Fibroblast of upper back skin (primary cell): ENCODE measurements around the gene NANOS1.

ENCODE experiments used
- DNase-seq: peaks from one replicate; pipeline ENCODE4 v3.0.0-alpha.2; 2013

The NANOS1 gene, protein sequence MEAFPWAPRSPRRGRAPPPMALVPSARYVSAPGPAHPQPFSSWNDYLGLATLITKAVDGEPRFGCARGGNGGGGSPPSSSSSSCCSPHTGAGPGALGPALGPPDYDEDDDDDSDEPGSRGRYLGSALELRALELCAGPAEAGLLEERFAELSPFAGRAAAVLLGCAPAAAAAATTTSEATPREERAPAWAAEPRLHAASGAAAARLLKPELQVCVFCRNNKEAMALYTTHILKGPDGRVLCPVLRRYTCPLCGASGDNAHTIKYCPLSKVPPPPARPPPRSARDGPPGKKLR

DNA sequence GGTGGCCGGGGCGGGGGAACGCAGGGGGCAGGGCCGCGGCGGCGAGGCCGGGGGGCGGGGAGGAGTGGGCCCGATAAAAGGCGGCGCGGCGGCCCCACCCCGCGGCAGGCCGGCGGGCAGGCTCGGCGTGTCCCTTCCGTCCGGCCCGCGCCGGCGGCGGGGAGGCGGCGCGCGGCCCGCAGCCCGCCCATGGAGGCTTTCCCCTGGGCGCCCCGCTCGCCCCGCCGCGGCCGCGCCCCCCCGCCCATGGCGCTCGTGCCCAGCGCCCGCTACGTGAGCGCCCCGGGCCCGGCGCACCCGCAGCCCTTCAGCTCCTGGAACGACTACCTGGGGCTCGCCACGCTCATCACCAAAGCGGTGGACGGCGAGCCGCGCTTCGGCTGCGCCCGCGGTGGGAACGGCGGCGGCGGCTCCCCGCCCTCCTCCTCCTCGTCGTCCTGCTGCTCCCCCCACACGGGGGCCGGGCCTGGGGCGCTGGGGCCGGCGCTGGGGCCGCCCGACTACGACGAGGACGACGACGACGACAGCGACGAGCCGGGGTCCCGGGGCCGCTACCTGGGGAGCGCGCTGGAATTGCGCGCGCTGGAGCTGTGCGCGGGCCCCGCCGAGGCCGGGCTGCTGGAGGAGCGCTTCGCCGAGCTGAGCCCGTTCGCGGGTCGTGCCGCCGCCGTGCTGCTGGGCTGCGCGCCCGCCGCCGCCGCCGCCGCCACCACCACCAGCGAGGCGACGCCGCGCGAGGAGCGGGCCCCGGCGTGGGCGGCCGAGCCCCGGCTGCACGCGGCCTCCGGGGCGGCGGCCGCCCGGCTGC is at the start of gene NANOS1:
Gene NANOS1, plus strand, starts transcription at position 102 of the 808 bp plus-strand sequence. Its CDS starts 88 bp downstream, at position 190.
- DNase-seq: no peak

DNA sequence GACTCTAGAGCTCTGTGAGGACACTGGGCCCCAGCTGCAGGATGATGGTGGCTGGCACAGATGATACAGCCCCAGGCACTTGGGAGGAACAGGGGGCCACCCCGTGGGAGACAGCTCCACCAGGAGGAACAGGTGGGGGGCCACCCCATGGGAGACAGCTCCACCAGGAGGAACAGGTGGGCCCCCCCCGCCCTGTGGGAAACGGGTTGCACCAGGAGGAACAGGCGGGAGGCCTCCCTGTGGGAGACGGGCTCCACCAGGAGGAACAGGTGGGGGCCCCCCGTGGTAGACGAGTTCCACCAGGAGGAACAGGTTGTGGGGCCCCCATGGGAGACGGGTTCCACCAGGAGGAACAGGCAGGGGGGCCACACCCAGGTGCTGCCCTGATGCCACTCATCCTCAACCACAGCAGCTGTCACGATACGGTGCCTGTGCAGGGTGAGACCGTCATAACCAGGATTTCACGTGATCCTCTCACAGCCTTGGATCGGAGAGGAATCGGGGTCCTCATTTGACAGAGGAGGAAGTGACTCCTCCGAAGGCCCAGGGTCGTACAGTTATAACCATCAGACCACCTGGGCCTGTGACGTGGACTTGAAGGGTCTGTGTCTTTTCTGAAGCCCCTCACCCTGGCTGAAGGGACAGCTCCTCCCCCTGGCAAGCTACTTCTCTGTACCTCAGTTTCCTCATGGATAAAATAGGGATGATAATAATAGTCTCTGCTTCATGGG is 49.2 kb upstream of the NANOS1 start:
- no peak for DNase-seq

DNA sequence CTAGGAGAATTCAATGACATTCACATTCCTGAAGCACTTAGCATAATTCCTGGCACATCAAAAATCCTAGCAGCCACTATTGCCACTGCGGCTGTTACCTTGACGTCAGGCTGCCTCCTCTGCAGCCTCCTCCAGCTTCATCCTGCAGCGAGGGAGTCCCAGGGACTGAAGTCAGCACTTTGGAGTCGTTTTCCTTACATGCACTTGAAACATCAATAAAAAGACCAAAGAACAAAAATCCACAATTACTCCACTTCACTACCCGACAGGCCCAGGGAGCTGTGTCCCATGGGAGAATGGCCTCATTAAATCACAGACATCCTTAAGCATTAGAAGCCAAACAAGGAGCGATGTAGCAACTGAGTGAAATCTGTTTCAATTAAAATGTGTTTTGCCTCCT is 48.6 kb upstream of the NANOS1 start:
- DNase-seq: no peak

DNA sequence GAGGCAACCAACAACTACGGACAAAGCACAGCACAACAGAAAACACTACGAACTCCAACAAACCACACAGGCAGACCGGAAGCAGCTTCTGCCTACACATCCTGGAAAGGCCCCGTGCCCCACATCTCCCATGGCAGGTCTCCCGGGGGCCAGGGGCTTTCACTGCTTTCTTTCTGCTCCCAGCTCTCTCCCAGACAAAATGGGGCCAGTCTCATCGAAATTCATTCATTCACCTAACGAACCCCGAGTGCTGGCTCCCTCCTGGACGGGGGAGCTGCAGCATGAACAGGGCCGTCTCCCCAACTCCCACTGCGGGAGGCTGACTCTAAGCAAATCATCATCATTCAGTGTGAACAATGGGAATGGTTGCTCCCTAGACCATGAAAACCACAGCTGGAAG is 47.6 kb upstream of the NANOS1 start:
- DNase-seq: no peak

DNA sequence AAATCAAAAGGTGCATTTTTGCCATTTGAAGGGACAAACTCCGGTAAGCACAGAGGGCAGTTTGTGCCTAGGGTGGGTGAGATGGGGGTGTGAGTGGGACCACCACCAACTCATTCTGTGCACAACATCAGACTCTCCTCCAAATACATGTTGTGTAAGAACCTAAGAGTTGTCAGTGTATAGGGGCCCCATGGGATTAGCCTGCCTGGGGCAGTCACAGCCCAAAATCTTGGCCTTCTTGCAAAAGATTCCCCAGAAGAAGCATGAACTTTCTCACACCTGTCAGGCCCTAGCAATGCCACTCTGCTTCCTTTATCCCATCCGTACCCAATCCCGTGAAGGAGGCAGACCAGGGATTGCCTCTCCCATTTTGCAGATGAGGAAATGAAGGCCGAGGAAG is 47.1 kb upstream of the NANOS1 start:
- DNase-seq: no peak

DNA sequence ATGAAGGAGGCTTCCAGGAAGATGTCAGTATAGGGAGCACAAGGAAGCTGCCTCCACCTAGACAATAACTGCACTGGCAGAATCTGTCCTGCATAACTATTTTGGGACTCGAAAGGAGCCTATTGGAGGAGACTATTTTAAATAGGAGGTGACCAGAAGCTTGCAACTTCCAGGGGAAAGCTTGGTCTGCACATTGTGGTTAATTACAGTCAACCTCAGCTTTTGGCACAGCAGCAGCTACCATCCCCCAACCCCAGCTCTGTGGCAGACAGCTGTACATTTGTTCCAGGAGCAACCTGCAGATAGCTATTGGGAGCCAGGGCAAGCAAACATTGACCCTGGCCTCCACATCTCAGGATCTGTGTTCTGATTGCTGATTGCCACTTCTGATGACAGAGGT is 46.3 kb upstream of the NANOS1 start:
- DNase-seq: no peak

DNA sequence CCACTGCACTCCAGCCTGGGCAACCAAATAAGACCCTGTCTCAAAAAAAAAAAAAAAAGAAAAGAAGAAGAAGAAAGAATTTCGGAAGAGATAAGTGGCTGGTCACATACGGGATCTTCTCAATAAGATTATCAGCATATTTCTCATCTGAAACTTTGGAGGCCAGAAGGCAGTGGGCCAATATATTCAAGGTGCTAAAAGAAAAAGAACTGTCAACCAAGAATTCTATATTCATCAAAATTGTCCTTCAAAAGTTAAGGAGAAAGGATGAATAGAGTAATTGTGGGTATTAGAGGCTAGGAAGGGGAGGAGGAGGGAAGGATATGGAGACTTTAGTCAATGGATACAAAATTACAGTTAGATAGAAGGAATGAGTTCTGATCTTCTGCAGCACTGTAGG is 43.9 kb upstream of the NANOS1 start:
- DNase-seq: no peak

DNA sequence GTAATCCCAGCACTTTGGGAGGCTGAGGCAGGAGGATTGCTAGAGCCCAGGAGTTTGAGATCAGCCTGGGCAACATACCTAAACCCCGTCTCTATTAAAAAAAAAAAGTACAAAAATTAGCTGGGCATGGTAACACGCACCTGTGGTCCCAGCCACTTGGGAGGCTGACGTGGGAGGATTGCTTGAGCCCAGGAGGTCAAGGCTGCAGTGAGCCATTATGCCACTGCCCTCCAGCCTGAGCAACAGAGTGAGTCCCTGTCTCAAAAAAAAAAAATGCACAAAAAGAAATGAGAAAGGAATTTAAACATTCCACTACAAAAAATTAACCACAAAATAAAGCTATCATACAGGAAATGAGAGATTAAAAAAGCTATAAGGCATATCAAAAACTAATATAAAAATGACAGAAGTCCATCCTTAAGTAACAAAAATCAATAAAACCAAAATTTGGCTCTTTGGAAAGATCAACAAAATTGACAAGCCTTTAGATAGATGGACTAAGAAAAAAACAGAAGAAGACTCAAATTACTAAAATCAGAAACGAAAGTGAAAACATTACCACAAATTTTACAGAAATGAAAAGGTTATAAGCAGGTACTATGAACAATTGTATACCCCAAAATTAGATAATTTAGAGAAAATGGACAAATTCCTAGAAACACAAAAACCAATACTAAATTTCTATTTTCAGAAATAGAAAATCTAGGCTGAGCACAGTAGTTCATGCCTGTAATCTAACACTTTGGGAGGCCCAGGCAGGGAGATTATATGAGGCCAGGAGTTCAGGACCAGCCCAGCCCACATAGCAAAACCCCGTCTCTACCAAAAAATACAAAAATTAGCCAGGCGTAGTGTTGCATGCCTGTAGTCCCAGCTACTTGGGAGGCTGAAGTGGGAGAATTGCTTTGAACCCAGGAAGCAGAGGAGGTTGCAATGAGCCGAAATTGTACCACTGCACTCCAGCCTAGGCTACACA is 42.4 kb upstream of the NANOS1 start:
- no peak for DNase-seq

DNA sequence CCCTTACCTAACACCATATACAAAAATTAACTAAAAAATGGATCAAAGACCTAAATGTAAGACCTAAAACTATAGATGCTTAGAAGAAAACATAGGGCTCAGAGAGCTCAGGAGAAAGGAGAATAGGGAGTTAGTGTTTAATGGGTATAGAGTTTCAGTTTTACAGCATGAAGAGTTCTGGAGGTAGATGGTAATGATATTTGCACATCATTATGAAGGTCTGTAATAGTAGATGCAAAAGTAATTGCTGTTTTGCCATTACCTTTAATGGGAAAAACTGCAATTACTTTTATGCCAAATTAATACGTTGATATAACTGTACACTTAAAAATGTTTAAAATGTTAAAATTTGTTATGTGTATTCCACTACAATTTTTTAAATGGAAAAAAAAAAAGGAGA is 39.2 kb upstream of the NANOS1 start:
- DNase-seq: no peak

DNA sequence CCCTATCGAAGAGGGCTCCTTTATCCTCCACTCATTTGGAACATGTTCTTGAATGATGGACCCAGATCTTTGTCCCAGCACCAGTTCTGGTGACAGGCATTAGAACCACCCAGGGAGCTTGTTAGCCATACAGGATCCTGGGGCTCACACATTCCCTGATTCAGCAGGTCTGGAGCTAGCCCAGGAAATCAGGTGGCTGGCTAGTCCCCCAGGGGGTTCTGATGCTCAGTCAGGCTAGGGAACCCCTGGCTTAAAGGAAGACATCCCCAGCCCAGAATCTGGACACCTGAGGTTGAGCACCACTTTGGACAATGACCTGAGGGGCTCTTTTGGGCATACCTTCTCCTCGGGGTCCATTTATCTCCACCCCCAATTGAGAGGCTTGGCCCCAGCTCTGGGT is 37.0 kb upstream of the NANOS1 start:
- DNase-seq: no peak

DNA sequence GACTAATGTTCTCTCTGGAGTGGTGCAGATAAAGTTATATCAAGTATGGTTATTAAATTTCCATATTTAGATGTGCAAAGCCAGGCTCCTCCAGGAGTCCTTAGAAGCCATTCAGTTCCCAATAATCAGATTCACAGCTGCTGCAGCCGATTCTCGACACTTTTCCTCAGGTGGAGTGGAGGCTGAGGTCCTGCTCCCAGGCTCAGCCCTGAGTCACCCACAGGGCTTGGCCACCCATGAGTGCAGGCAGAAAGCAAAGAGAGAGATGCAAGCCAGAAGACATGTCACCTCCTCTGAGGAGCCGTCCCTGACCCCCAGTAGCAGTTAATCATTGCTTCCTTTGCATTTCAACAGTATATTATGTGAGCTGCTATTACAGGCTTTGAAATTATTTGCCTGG is 36.3 kb upstream of the NANOS1 start:
- DNase-seq: no peak

DNA sequence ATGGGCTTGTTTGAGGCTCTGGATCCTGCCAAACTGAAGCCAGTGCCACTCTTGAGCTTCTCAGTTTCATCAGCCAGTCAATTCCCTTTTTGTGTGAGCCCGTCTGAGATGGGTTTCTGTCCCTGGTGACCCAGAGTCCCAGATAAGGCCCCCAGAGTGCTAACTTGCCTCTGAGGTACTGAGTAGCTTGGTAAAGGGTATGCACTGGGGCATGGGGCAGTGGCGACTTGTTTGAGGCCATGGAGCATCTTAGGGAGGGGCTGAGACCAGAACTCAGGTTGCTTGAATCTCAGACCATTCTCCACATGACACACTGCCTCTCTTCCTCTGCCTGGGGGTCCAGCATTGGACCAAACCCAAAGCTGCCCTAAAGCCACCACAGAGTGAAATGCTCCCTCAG is 35.2 kb upstream of the NANOS1 start:
- no peak for DNase-seq

DNA sequence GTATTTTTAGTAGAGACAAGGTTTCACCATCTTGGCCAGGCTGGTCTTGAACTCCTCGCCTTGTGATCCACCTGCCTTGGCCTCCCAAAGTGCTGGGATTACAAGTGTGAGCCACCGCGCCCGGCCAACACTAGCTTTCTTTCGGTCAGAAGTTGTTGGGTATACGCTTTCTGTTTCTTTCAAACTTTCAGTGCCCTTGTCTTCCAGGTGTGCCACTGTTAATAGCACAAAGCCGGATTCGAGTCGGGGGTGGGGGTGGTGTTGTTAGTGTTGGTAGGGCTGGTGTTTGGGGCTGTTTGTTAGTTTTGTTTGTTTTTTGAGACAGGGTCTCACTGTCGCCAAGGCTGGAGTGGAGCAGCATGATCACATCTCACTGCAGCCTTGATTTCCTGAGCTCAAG is 33.8 kb upstream of the NANOS1 start:
- DNase-seq: no peak

DNA sequence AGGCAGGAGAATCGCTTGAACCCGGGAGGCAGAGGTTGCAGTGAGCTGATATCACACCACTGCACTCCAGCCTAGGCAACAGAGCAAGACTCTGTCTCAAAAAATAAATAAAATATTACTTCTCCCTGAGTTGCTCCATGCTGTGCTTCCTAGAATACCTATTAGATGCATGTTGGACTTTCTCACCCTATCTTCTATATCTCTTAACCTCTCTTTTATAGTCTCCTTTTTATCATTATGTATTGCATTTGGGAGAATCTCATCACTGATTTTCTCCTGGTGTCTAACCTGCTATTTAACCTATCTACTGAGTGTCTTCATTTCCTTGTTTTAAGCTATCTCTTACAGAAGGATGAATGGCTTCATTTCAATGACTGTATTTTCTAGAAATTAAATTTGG is 32.1 kb upstream of the NANOS1 start:
- no peak for DNase-seq

DNA sequence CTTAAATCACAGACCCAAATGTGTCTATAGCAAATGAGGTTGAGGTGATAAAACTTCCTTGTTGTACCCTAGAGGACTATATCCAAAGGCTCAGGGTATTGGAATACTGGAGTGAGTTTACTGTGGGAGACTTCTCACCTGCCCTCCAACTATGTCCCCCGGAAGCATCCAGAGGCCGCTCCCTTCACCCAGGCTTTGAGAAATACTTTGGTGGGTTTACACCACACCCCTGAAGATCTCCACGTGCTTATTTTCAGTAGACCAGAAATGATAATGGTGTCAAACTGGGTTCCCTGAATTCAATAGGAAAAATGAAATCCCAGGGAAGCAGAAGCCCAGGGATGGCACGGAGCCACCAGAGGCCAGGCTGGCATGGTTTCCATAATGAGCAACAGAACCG is 31.3 kb upstream of the NANOS1 start:
- DNase-seq: no peak

DNA sequence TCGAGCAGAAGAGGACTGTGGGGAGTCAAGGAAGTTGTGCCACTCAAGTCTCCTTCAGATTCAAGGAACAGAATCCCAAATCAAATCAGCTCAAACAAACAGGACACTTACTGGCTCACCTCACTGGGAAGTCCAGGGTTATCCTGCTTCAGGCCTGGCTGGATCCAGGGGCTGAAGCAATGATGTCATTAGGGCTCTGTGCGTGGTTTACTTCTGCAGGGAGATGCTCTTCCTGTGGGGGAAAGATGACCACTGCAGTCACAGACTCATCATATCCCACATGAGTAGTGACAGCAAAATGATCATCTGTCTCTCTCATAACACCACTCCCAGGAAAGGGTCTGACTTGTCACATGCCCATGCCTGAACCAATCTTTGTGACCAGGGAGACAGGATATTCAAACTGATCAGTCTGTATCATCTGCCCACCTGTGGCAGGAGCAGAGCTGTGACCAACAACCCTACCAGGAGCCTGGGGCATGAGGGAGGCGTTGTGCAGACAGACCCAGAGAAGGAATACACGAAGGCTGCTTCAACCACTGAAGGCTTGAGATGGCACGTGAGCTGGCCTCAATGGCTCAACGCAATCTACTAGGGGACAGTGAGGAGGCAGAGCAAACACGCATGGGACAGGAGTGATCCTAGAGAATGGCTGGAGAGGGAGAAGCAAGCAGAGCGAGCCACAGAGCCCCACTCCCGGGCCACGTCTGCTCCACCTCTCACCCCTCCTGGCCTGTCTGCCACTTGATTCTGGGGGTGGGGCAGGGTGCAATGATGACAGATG is 27.6 kb upstream of the NANOS1 start:
- DNase-seq: no peak

DNA sequence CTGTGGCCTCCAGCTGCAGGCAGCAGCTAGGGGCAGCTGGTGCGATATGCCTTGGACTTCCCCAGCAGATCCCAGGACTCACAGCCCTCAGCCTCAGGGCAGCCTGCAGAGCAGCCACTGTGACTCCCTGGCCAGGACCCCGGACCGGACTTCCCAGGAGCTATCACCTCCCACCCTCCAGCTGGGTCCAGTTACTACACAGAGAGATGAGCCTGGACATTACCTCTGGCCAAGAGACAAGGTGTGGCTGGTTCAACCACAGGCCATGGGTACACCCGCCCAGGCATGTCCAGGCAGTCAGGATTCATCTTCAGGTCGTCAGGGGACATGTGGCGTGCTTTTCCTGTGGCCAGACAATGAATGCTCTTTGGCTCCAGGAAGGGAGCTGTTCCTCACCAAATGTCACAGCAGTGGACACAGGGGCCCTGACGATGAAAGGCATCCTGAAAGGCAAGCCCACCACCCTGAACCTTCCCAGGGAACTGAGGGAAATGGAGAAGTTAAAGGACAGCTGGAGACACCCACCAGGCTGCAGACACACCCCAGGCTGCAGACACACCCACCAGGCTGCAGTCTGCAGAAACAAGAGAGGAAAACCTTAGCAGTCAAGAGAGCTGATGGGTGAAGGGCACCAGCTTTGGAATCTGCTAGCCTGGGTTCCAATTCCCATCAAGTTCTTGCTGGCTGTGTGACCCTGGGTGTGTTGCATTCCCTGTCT is 25.8 kb upstream of the NANOS1 start:
- DNase-seq: no peak

DNA sequence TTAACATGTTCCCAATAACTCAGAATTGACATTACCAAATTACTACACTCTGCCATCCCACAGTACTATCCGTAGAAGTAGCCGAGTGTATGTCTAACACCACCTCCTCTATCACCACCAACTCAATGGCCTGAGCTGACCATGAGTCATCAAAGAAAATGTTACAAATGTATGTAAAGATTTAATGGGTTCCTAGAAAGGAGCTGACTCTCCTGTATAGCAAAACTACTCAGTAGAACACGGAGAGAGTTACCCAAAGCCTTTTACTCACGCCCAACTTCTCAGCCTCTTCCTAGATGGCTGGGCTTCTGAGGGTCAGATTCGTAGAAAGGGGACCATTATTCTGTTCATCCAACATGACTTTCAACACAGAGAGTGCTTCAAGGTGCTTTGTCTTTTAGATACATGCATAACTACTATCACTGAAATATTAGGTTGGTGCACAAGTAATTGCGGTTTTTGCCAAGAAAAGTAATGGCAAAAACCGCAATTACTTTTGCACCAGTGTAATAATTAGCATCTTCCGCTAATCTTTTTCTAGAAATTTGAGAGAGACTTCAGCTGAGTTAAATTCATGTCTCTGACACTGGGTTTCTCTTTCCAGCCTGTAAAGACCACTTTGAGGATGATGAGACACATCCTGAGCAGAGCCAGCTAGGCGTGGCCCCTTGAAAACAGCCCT is 24.0 kb upstream of the NANOS1 start:
- peak; percentile 43 for DNase-seq

DNA sequence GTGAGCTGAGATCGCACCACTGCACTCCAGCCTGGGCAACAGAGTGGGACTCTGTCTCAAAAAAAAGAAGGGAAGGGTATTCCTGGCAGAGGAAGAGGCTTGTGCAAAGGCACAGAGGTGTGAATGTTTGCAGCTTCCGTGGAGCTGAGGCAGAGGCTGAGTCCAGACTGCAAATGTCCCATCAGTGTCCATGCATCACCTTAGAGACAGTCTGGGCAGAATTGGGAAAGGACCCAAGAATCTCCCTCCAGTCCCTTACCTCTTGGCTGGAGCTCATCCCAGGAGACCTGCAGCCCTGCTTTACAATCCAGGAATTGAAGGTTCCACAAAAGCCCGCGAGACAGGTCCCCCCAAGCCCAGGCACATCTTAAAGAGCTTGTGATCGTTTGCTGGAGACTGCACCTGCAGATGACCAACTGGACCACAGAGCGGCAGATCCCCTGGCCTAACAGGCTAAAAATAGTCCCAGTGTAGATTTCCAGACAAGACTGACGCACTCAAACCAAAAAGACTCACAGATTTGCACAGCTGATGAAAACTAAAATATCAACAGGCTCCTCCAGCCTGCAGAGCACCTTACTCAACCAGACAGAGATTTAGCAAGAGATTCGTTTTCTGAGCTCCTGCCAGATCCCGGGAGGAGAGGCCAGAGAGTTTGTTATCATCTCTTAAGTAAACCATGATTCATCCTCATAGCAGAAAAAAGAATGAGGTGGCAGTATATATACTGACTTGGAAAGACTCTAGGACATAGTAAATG is 22.9 kb upstream of the NANOS1 start:
- DNase-seq: peak; percentile 98

DNA sequence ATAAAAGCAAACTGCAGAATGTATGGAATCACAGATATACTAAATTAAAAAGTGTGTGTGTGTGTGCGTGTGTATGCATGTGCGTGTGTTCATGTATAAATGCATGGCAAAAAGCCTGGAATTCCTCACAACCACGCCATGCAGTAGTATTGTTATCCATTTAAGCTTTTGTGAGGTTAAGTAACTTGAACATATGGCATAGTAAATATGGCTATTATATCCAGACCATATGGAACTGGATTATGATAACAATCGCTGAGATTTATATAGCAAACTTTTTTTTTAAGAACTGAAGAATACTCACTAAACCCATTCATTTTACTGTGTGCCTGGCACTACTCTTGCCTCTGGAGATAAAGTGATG is 22.3 kb upstream of the NANOS1 start:
- no peak for DNase-seq
